Motor neuron (in vitro differentiated cells): ENCODE data around the gene PIAS1. TPM values are rescaled to one million over a fixed set of nuclear protein-coding genes. Genes with fewer than 3 reads are reported as not detected.

Experiments used
- ATAC-seq, 8 experiments: fragments of 200-7000 bp; cut with Tn5 transposase; replicated peaks in 6 of 8; 2 replicates each; pipeline ENCODE4 v1.8.0; 2021; ENCODE audit warnings: mild to moderate bottlenecking in 8 of 8, moderate library complexity in 8 of 8
- H3K27ac ChIP-seq, 2 donors: fragments of 250-450 bp; sonication (Bioruptor Pico); 2 replicates each; pipeline ENCODE4 v1.9.0; 2021; ENCODE audit warnings: antibody characterized with exemption in 2 of 2, mild to moderate bottlenecking in 2 of 2, moderate library complexity in 1 of 2
- H3K4me1 ChIP-seq, 2 donors: fragments of 250-450 bp; sonication (Bioruptor Pico); replicated peaks in 1 of 2; 2 replicates each; pipeline ENCODE4 v1.6.1; 2021; ENCODE audit warnings: antibody characterized with exemption in 2 of 2, mild to moderate bottlenecking in 2 of 2, moderate library complexity in 1 of 2
- H3K4me3 ChIP-seq, 5 donors: fragments of 250-450 bp; sonication (Bioruptor Pico); 2 replicates each; pipeline ENCODE4 v1.9.0; 2021; ENCODE audit warnings: antibody characterized with exemption in 5 of 5, mild to moderate bottlenecking in 5 of 5, moderate library complexity in 4 of 5
- WGBS, 10 experiments: fragments of 450-650 bp; shearing (Covaris generic); methylation state at CpG; one replicate each; pipeline ENCODE4 v1.0.0; 2022; 5-methylcytosine and 5-hydroxymethylcytosine counted together
- in situ Hi-C, 9 experiments: fragments of 400-800 bp; cut with MboI; loops; one replicate each; pipeline ENCODE4 v1.15.0; 2021; ENCODE audit warnings: low sequenced_read_pairs in 9 of 9, low pct_unique_long_range_greater_than_20kb in 2 of 9; ENCODE audit not compliant: unreplicated experiment in 9 of 9
- total RNA-seq, 8 experiments: library from RNA; unstranded; fragments of 300-600 nt; gene quantifications; 2 replicates each; pipeline versions ENCODE4 v1.2.3 to v1.2.4, GENCODE V29; 2022

PIAS1 gene
- total RNA-seq, 8 experiments from 2014 or later = 20.5 to 47.4 (median 31.3) TPM

DNA sequence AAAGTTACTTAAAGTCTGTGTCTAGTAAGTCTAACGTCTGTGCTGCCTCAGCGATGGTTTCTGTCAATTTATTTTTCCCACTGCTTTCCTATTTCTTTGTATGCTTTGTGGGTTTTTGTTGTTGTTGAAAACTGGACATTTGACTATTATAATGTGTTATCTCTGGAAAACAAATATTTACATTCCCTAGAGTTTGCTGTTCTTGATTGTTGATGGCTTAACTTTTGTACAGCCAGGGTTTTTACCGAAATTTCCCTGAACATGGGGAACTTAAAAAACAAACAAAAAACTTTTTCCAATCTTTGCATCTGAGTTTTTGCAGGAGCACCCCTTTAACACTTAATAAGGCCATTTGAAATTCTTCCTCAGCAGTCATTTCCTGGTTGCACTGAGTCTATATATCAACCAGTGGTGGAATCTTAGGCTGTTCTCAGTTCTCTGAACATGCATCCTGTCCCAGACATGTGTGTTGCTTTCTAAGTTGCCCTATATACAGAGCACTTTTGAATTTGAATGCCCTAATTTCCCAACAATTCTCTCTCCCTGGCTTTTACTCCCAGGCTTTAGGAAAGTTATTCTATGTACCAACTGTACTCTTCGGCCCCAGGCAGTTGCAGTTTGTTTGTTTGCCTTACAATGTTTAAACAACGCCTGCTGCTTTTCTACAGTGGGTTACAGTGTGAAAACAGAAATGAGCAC is 11.8 kb upstream of the PIAS1 start:
- Histone ChIP-seq H3K27ac (no peak overlapping the region), H3K4me3 (no peak overlapping the region), H3K4me1 (no peaks in the 10 kb centered on the region)
- 38 to 100% (median 82%) methylated on average over 1 to 5 of the region's 5 CpGs for WGBS, 10 experiments
- peak in 3 of 8 experiments; percentile 26 to 44 (median 27) for ATAC-seq
- in situ Hi-C loops = loop anchor here in 2 of 9 experiments (25.0 kb wide), 2 partner anchors 105 to 180 kb away; no protein-coding TSS in a partner anchor

DNA sequence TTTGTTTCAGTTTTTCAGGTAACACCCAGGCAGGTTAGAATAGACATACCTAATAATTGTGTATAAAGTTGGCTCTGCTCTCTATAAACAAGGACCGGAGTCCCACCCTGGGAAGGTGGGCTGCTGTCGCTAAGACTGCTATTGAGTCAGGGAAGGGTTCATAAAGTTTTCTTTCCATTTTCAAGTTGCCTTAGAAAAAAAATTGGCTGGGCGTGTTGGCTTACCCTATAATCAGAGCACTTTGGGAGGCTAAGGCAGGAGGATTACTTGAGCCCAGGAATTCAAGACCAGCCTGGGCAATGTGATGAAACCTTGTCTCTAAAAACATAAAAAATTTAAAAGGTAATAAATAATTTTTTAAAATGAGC is 11.3 kb upstream of the PIAS1 start:
- no peak for ATAC-seq
- in situ Hi-C loops = loop anchor here in 2 of 9 experiments (25.0 kb wide), 2 partner anchors 106 to 181 kb away; no protein-coding TSS in a partner anchor

DNA sequence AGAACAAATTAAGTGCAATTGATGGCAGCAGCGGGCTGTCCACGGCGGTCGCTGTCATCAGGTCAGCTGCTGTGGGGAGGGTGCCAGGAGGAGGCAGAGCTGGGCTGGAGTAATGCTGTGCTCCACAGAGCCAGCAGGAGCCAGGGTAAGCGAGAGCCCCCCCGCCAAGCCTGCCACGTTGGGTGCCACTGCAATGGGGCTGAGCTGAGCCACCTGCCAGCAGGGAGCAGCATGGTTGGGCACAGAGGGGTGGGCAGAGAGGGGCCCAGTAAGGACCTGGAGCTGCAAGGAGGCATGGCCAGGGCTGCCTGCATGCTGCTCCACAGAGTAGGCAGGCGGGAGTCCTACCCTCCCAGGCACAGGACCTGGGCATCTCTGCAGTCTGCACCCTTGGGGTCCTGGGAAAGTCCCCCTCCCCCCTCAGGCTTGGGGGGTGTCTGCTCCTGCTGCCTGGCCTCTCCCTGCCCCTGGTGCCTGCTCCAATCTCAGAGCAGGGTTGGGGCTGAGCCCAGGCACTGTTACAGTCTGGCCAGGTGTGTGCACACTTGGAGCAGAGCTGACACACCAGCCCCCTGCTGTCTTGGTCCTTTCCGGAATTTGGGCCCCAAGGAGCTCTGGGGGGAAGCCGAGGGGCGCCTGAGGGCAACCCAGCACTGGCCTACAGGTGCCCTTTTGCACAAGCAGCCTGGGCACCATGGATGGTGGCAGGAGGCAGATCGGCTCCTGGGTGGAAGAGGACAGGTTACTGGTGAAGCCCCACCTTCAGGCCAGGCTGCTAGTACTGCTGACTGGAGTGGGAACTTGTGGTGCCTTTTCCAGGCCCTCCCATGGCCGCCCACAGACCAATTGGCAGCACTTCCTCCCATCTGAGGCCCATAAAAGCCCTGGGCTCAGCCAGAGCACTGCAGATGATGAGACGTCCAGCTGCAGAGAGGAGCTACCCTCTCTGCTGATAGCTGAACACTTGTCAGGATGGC is 8.5 kb upstream of the PIAS1 start:
- peak in 1 of 8 experiments; percentile 46 for ATAC-seq
- in situ Hi-C loops = loop anchor here in 2 of 9 experiments (25.0 kb wide), 2 partner anchors 108 to 183 kb away; no protein-coding TSS in a partner anchor
- no peak overlapping the region for H3K27ac ChIP-seq
- 33 to 100% (median 81%) methylated on average over 1 to 5 of the region's 14 CpGs; no CpG with 5 or more reads in 3 of the 10 experiments for WGBS, 10 experiments
- H3K4me3 ChIP-seq = no peak overlapping the region
- no peaks in the 10 kb centered on the region for H3K4me1 ChIP-seq

More for the DNA sequence above, 11.3 kb upstream of the PIAS1 start:
- no peak overlapping the region for H3K4me3 ChIP-seq
- 63 to 100% (median 93%) methylated on average over 1 to 3 of the region's 3 CpGs for WGBS, 10 experiments
- no peak overlapping the region for H3K27ac ChIP-seq
- H3K4me1 ChIP-seq = no peaks in the 10 kb centered on the region

DNA sequence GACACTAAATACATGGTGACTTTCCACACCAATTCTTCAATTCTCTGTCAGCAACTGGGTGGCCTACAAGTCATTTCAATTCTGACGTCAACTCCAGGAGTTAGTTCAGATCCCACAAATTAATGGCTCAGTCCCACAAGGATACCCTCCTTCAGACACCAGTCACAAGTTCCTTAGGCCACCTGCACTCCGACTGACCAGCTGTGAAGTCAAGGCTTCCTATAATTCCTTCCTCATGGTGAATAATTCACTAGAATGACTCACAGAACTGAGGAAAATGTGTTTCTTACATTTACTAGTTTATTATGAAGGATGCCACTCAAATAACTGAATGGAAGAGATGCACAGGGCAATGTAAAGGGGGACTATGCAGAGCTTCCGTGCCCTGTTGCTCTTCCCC is 6.3 kb upstream of the PIAS1 start:
- H3K27ac ChIP-seq = no peak overlapping the region

DNA sequence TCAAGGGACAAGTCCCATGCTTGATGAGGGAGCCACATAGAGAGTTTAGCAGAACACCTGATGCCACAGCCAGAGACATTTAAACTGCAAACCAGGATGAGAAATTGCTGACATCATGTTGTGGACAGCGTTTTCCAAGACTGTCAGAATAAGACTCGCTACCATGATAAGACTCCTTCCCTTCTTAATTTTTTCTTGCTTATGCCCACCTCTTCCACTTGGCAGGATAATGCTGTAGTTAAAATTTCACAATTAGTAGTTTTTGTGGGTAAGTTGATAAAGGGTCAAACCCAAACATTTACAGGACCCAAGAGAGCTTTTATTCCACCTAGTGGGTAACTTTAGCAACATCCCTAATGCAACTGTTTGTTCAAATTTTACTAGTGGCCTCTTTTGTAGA is 3.0 kb upstream of the PIAS1 start:
- in situ Hi-C loops = loop anchor here in 2 of 9 experiments (25.0 kb wide), 2 partner anchors 111 to 189 kb away; no protein-coding TSS in a partner anchor
- Histone ChIP-seq H3K27ac (no peak overlapping the region), H3K4me3 (no peak overlapping the region), H3K4me1 (no peaks in the 10 kb centered on the region)
- ATAC-seq = no peak
- WGBS, 10 experiments = 63 to 100% (median 88%) methylated on average over 1 to 2 of the region's 2 CpGs; no CpG with 5 or more reads in 3 of the 10 experiments

More for the DNA sequence above, 6.3 kb upstream of the PIAS1 start:
- 65 to 100% (median 90%) methylated on average over 1 to 2 of the region's 3 CpGs; no CpG with 5 or more reads in 5 of the 10 experiments for WGBS, 10 experiments
- H3K4me3 ChIP-seq = no peak overlapping the region
- ATAC-seq = no peak
- in situ Hi-C loops = loop anchor here in 2 of 9 experiments (25.0 kb wide), 2 partner anchors 111 to 186 kb away; no protein-coding TSS in a partner anchor
- no peaks in the 10 kb centered on the region for H3K4me1 ChIP-seq

DNA sequence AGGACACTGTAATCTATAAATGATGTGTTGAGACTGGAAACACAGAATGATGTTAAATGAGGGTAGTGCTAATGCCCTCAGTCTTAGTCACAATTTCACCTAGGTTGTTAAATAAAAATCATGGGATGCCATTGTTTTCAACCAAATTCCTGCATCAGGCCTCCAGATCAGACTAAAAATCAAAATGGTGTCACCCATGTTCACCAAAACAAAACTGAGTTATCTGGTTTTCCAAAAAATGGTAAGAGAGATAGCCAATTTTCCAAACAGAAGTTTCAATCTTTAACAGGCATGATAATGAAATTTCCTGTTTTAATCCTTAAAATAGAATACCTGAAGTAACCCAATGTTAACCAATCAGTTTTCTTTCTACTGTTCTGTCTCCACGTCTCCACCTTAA is 2.2 kb upstream of the PIAS1 start:
- in situ Hi-C loops = loop anchor here in 2 of 9 experiments (25.0 kb wide), 2 partner anchors 110 to 190 kb away; no protein-coding TSS in a partner anchor
- peaks cover 0 to 5% of the 10 kb centered on the region in 2 donors for H3K4me1 ChIP-seq

DNA sequence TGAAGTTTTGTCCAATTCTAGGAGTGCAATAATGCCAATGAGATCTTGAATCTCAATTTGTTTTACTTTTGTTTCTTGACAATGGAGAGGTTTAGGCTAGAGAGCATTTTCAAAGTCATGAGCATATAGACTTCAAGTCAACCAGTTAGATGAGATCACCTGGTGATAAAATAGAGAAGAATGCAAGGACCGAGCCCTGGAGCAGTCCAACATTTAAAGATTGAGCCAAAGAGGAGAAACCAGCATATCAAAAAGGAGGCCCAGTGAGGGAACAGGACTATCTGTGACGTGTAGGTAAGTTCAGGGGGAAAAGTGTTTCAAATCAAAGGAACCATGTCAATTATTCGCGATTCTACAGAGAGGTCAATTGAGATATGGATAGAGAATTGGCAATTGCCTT is 1.7 kb upstream of the PIAS1 start:
- no peak overlapping the region for H3K27ac ChIP-seq
- peaks cover 0 to 10% of the 10 kb centered on the region in 2 donors for H3K4me1 ChIP-seq
- WGBS, 10 experiments = 33 to 100% (median 98%) methylated on average over 1 to 4 of the region's 4 CpGs
- in situ Hi-C loops = loop anchor here in 2 of 9 experiments (25.0 kb wide), 2 partner anchors 110 to 190 kb away; no protein-coding TSS in a partner anchor
- no peak overlapping the region for H3K4me3 ChIP-seq
- no peak for ATAC-seq

More for the DNA sequence above, 2.2 kb upstream of the PIAS1 start:
- WGBS, 10 experiments = 77 to 100% (median 90%) methylated on average over 1 of the region's 1 CpG; no CpG with 5 or more reads in 4 of the 10 experiments
- H3K4me3 ChIP-seq = no peak overlapping the region
- no peak for ATAC-seq
- H3K27ac ChIP-seq = no peak overlapping the region

DNA sequence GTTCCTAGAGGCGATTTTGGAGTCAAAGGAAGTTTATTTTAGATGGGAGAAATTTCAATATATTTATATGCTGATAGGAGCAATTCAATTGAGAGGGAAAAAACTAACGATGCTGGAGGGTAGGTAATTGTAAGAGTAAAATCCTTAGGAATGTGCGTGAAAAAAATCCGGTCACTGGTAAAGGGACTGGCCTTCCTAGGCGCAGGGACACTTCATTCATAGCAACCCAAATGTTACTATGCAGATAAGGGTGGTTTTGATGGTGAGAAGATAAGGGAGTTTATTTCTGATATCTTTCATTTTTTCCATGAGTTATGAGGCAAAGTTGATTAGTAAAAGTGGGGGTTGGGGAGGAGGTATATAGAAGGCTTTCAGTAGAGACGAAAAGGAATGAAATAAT is 1.1 kb upstream of the PIAS1 start:
- Histone ChIP-seq H3K27ac (no peak overlapping the region), H3K4me1 (peaks cover 2 to 16% of the 10 kb centered on the region in 2 donors), H3K4me3 (no peak overlapping the region)
- WGBS, 10 experiments = 78 to 96% (median 82%) methylated on average over 1 to 6 of the region's 6 CpGs
- in situ Hi-C loops = loop anchor here in 2 of 9 experiments (25.0 kb wide), 2 partner anchors 109 to 191 kb away; no protein-coding TSS in a partner anchor
- no peak for ATAC-seq

DNA sequence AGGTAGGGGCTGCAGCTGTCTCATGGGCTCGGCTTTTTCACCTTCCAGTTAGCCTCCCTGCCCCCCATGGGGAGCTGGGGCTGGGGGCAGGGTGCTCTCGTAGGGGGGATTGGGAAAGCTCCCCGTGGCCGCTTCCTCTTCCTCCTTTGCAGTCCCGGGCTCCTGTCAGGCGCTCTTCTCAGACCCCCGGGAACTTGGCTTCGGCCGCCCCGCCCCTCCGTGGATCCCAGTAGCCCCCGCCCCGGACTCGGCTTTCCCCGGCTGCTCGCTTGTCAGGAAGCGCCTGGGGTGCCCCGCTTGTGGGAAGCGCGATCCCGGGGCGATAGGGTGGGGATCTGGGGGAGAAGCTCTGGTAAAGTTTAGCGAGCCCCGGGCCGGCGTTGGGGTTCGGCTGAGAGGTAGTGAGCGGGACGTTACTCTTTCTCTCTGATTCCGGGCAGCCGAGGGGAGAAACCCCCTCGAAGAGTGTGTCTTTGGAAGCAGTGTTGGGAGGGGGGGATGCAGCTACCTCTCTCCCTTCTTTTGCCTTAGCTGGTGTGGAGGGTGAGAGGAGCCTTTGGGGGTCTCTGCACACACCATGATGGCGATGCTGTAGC is 611 bp downstream of the PIAS1 start:
- Histone ChIP-seq H3K4me3 (peak overlapping the region; percentile 81 to 98 (median 93)), H3K27ac (peak overlapping the region; percentile 85 to 96), H3K4me1 (peaks cover 5 to 20% of the 10 kb centered on the region in 2 donors)
- ATAC-seq = peak; percentile 52 to 73 (median 68)
- 0% methylated on average over 1 to 3 of the region's 33 CpGs; no CpG with 5 or more reads in 8 of the 10 experiments for WGBS, 10 experiments
- in situ Hi-C loops = loop anchor here in 2 of 9 experiments (25.0 kb wide), 2 partner anchors 108 to 192 kb away; no protein-coding TSS in a partner anchor

DNA sequence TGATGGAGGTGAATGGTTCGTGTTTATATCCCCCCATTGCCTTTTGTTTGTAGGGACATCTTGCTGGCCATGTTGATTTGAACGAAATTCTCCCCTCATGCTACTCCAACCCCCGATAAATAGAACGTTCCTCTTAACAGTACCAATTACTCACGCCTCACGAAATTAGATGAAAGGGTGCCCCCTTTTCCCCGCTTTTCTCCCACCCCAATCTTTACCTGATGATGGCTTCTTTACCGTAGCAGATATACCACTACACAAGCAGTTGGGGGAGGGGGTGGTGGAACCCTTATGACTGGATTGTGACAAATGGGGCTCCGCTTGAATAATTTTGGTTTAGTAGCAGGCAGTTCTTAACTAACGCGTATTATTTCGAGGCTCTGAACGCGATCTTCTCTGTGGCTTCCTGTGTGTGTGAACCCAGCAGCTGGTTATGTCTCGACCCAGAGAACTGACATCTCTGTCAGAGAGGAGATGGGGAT is 1.1 kb downstream of the PIAS1 start:
- WGBS, 10 experiments = 0 to 7% (median 0%) methylated on average over 1 to 7 of the region's 15 CpGs; no CpG with 5 or more reads in 3 of the 10 experiments
- Histone ChIP-seq H3K27ac (peak overlapping the region; percentile 85 to 96), H3K4me3 (peak overlapping the region; percentile 81 to 98 (median 93)), H3K4me1 (peaks cover 5 to 20% of the 10 kb centered on the region in 2 donors)
- in situ Hi-C loops = loop anchor here in 2 of 9 experiments (25.0 kb wide), 2 partner anchors 107 to 193 kb away; no protein-coding TSS in a partner anchor
- ATAC-seq = peak in 7 of 8 experiments; percentile 1 to 17 (median 5)

DNA sequence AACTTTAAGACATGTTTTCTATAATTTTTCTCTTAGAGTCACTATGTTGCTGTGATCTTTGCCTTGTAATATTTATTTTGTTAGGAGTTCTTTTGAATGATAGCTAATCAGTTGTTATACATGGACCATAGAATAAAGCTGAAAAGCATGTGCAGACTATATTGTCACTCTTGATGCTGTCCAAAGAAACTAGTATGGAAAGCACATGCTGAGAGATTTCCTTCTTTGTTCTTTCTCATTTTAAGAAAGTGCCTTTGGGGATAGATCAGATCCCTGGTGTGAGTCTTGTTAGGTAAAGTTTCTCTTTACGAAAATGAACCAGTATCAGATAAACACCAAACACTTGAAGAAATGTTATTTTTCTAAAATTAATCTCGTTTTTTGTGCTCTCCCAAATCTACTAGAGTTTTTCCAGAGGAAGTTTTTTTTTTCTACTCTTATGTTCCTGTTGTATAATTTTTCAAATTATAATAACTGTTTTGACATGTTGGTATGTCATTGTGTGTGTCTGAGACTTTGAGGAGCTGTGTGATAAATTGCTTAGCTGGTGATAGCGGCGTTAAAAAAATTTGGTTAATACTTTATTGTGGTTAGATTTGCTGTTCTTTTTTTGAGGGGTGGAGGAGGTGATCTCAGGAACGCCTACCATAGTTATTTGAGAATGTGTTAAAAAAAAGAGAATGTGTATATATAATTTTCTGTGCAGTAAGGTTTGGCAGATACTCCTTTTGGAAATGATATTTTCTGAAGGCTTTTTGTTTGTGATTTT is 2.2 kb downstream of the PIAS1 start:
- peak overlapping the region in 1 of 2 donors; percentile 53 for H3K27ac ChIP-seq
- peak overlapping the region; percentile 81 to 98 (median 93) for H3K4me3 ChIP-seq
- H3K4me1 ChIP-seq = peaks cover 10 to 21% of the 10 kb centered on the region in 2 donors
- WGBS, 10 experiments = 6 to 43% (median 17%) methylated on average over 1 to 5 of the region's 5 CpGs
- in situ Hi-C loops = loop anchor here in 2 of 9 experiments (25.0 kb wide), 2 partner anchors 106 to 194 kb away; no protein-coding TSS in a partner anchor
- no peak for ATAC-seq
